Stimulated activated CD4-positive, alpha-beta T cell treated with anti-CD3 and anti-CD28 coated beads, Interleukin-12 subunit alpha, Interleukin-12 subunit beta, amount 100 ng/mL, for 4 hours (primary cell): Measurements from ENCODE around the gene RAF1.
"Not testable (repeated sequence)": the region's sequence is repeated elsewhere in the genome, so short reads cannot be mapped to it uniquely, and the experiment has no call there.

ENCODE experiments used
- DNase-seq: peaks from one replicate; pipeline ENCODE4 v3.0.0-alpha.2; 2020

Gene RAF1

GRCh38 chr3:12556690-12557472, 107.0 kb downstream of the RAF1 start, which contains the start of gene MKRN2:
MKRN2 (plus strand) TSS chr3:12557087; CDS start chr3:12557151, 64 bp downstream.
- peak; percentile 85 for DNase-seq

- DNase-seq: no peak
Observed at GRCh38 chr3:12556314-12556689, 107.6 kb downstream of the RAF1 start.

- DNase-seq: peak; percentile 4
Observed at GRCh38 chr3:12553921-12554391, 110.0 kb downstream of the RAF1 start.

- no peak for DNase-seq
Observed at GRCh38 chr3:12549971-12550760, 113.8 kb downstream of the RAF1 start.

GRCh38 chr3:12545473-12545791, 118.5 kb downstream of the RAF1 start, which contains the start of gene MKRN2OS:
MKRN2OS (minus strand) TSS chr3:12545499; CDS start chr3:12545464, 35 bp downstream.
- DNase-seq: no peak

GRCh38 chr3:12544652-12545472, 119.1 kb downstream of the RAF1 start:
- DNase-seq: no peak

GRCh38 chr3:12543497-12543896, 120.4 kb downstream of the RAF1 start:
- not testable (repeated sequence) for DNase-seq

GRCh38 chr3:12541625-12542024, 122.3 kb downstream of the RAF1 start:
- no peak for DNase-seq

- no peak for DNase-seq
Observed at GRCh38 chr3:12536423-12536822, 127.5 kb downstream of the RAF1 start.
